ENCODE data around the gene UBA52.

GRCh38 chr19:18529782-18530181 lies 41.9 kb upstream of the UBA52 start:
- TF ChIP-seq EZH2phosphoT487 (IDR thresholded peaks at IDR 0.05; ENCODE audit: borderline replicate concordance, low read length) (no peak), CTCF (conservative IDR thresholded peaks at IDR 0.05; ENCODE audit: low read depth, low read length) (no peak), EZH2 (IDR thresholded peaks at IDR 0.05; ENCODE audit: low read length, unreplicated experiment) (no peak)

Measured in PC-3 (cell line).